Esophagus muscularis mucosa (tissue), 3 donors: ENCODE results near the gene ZNF679.

Experiments
- CTCF ChIP-seq, 3 experiments: fragments of 200-600 bp in 2 of 3; fragments of 450-650 bp in 1 of 3; sonication (generic) in 2 of 3; IDR thresholded peaks; one replicate each; pipeline ENCODE4 v1.5.1; 2017 to 2019; ENCODE audit warnings: antibody characterized with exemption in 3 of 3, mild to moderate bottlenecking in 2 of 3, moderate library complexity in 1 of 3
- POLR2AphosphoS5 ChIP-seq, 2 donors: sonication (generic); formaldehyde crosslinking; IDR thresholded peaks; one replicate each; pipeline ENCODE4 v1.6.1; 2017; ENCODE audit warnings: antibody characterized with exemption in 2 of 2

- no peak for TF ChIP-seq CTCF (IDR thresholded peaks at IDR 0.05)
- TF ChIP-seq POLR2AphosphoS5 (IDR thresholded peaks at IDR 0.05): no peak
Measured at GRCh38 chr7:64192148-64192704, 36.0 kb upstream of the ZNF679 start.
